NCI-H1930 (cell line): Measurements from ENCODE around the gene ARHGAP18.

Experiments
- DNase-seq, 2 experiments: peaks; one replicate each; lab custom pipeline; 2025; lab: John Stamatoyannopoulos, UW

ARHGAP18 gene

GRCh38 chr6:129691709-129692108 lies 18.3 kb downstream of the ARHGAP18 start:
- DNase-seq, result no peak

- DNase-seq, result no peak
These were observed 18.8 kb downstream of the ARHGAP18 start for GRCh38 chr6:129691043-129691640.

- no peak for DNase-seq
These were observed 22.9 kb downstream of the ARHGAP18 start for GRCh38 chr6:129686941-129687627.

- DNase-seq, result no peak
These were observed 24.3 kb downstream of the ARHGAP18 start for GRCh38 chr6:129685662-129686031.

- DNase-seq, result no peak
These were observed 24.9 kb downstream of the ARHGAP18 start for GRCh38 chr6:129684903-129685661.

GRCh38 chr6:129684323-129684884 lies 25.6 kb downstream of the ARHGAP18 start:
- no peak for DNase-seq

- no peak for DNase-seq
These were observed 26.2 kb downstream of the ARHGAP18 start for GRCh38 chr6:129683601-129684322.

- DNase-seq, result peak; percentile 8 to 10
These were observed 28.1 kb downstream of the ARHGAP18 start for GRCh38 chr6:129681913-129682205.

- no peak for DNase-seq
These were observed 29.3 kb downstream of the ARHGAP18 start for GRCh38 chr6:129680633-129681032.

GRCh38 chr6:129679758-129680157 lies 30.2 kb downstream of the ARHGAP18 start:
- DNase-seq, result no peak

GRCh38 chr6:129679275-129679674 lies 30.7 kb downstream of the ARHGAP18 start:
- no peak for DNase-seq

GRCh38 chr6:129678463-129678862 lies 31.5 kb downstream of the ARHGAP18 start:
- DNase-seq, result no peak

- no peak for DNase-seq
These were observed 32.2 kb downstream of the ARHGAP18 start for GRCh38 chr6:129677620-129678325.

GRCh38 chr6:129675669-129676472 lies 34.1 kb downstream of the ARHGAP18 start:
- DNase-seq, result no peak

GRCh38 chr6:129673748-129674147 lies 36.2 kb downstream of the ARHGAP18 start:
- no peak for DNase-seq

- DNase-seq, result no peak
These were observed 36.9 kb downstream of the ARHGAP18 start for GRCh38 chr6:129672881-129673631.

GRCh38 chr6:129672341-129672682 lies 37.7 kb downstream of the ARHGAP18 start:
- DNase-seq, result no peak

- DNase-seq, result no peak
These were observed 38.3 kb downstream of the ARHGAP18 start for GRCh38 chr6:129671442-129672340.

- no peak for DNase-seq
These were observed 39.3 kb downstream of the ARHGAP18 start for GRCh38 chr6:129670634-129671033.
